ENCODE results near the gene EVL.

GRCh38 chr14:100066962-100067361 is 1.7 kb downstream of the EVL start:
- TF ChIP-seq POLR2AphosphoS5 (IDR thresholded peaks at IDR 0.05; ENCODE audit: low read depth) (no peak; the same call in 1 of the 2 replicates), CTCF (IDR thresholded peaks at IDR 0.05; ENCODE audit: insufficient read depth, low read length) (no peak), GABPA (IDR thresholded peaks at IDR 0.05; ENCODE audit: low read depth) (no peak)
- TF ChIP-seq, protein P1, sequence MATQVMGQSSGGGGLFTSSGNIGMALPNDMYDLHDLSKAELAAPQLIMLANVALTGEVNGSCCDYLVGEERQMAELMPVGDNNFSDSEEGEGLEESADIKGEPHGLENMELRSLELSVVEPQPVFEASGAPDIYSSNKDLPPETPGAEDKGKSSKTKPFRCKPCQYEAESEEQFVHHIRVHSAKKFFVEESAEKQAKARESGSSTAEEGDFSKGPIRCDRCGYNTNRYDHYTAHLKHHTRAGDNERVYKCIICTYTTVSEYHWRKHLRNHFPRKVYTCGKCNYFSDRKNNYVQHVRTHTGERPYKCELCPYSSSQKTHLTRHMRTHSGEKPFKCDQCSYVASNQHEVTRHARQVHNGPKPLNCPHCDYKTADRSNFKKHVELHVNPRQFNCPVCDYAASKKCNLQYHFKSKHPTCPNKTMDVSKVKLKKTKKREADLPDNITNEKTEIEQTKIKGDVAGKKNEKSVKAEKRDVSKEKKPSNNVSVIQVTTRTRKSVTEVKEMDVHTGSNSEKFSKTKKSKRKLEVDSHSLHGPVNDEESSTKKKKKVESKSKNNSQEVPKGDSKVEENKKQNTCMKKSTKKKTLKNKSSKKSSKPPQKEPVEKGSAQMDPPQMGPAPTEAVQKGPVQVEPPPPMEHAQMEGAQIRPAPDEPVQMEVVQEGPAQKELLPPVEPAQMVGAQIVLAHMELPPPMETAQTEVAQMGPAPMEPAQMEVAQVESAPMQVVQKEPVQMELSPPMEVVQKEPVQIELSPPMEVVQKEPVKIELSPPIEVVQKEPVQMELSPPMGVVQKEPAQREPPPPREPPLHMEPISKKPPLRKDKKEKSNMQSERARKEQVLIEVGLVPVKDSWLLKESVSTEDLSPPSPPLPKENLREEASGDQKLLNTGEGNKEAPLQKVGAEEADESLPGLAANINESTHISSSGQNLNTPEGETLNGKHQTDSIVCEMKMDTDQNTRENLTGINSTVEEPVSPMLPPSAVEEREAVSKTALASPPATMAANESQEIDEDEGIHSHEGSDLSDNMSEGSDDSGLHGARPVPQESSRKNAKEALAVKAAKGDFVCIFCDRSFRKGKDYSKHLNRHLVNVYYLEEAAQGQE (IDR thresholded peaks at IDR 0.05; ENCODE audit: insufficient replicate concordance, low read depth) = no peak

Measured in HL-60 (cell line).